MM.1S (cell line): ENCODE results near the gene SH2D1B.

Experiments
- EZH2 ChIP-seq: fragments of 300-600 bp; sonication (generic); optimal IDR thresholded peaks from 2 replicates; pipeline ENCODE3; 2017; ENCODE audit warnings: low read depth, mild to moderate bottlenecking, antibody characterized with exemption, low read length, mixed read lengths
- TF ChIP-seq, protein P1 (sequence below): fragments of 300-600 bp; sonication (generic); IDR thresholded peaks from 2 replicates; pipeline ENCODE4 v1.5.1; 2016; ENCODE audit warnings: antibody characterized with exemption, low read length, mixed read lengths

DNA sequence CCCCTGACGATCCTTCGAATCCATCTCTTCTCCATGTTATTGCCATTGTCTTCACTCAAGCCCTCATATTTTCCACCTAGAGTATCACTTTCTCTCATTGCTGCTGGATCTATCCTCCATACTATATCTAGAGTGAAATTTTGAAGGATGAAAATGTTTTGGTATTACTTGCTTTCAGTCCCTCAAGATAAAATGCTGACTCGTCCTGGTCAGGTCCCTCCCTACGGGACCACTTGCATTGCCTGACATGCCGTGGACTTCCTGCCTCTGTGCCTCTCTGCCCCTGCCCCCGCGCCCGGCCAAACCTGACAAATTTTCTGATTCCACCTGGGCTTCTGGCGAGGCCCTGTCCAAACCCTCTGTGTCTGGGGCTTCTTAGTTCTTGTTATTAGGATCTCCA, 58.9 kb downstream of the SH2D1B start:
- TF ChIP-seq, protein P1, sequence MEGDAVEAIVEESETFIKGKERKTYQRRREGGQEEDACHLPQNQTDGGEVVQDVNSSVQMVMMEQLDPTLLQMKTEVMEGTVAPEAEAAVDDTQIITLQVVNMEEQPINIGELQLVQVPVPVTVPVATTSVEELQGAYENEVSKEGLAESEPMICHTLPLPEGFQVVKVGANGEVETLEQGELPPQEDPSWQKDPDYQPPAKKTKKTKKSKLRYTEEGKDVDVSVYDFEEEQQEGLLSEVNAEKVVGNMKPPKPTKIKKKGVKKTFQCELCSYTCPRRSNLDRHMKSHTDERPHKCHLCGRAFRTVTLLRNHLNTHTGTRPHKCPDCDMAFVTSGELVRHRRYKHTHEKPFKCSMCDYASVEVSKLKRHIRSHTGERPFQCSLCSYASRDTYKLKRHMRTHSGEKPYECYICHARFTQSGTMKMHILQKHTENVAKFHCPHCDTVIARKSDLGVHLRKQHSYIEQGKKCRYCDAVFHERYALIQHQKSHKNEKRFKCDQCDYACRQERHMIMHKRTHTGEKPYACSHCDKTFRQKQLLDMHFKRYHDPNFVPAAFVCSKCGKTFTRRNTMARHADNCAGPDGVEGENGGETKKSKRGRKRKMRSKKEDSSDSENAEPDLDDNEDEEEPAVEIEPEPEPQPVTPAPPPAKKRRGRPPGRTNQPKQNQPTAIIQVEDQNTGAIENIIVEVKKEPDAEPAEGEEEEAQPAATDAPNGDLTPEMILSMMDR: no peak
- no peak for TF ChIP-seq EZH2
